NB4 (cell line): ENCODE data around the gene C21orf58.
A peak's percentile ranks its signal among the peaks of the same experiment; 100 is the strongest.

Experiments
- DNase-seq: peaks from one replicate; pipeline ENCODE4 v3.0.0; 2010; ENCODE audit warnings: low read depth
- H3K4me3 ChIP-seq: one replicate; pipeline ENCODE4 v1.5.1; 2011; ENCODE audit warnings: mild to moderate bottlenecking, low read depth, low read length, moderate library complexity
- MYC ChIP-seq: IDR thresholded peaks from 2 replicates; pipeline ENCODE4 v1.6.1; 2011; ENCODE audit warnings: low read depth, low read length
- POLR2A ChIP-seq: IDR thresholded peaks from 2 replicates; pipeline ENCODE4 v1.6.1; 2011; ENCODE audit warnings: mild to moderate bottlenecking; ENCODE audit not compliant: insufficient read length; ENCODE audit errors: extremely low read depth
- TF ChIP-seq, protein P1 (sequence below): IDR thresholded peaks from one replicate; pipeline ENCODE4 v1.5.1; 2012; ENCODE audit warnings: low read depth, low read length
- TF ChIP-seq, protein P2 (sequence below): IDR thresholded peaks from 2 replicates; pipeline ENCODE4 v1.6.1; 2011; ENCODE audit warnings: low read depth, low read length

Gene C21orf58

DNA sequence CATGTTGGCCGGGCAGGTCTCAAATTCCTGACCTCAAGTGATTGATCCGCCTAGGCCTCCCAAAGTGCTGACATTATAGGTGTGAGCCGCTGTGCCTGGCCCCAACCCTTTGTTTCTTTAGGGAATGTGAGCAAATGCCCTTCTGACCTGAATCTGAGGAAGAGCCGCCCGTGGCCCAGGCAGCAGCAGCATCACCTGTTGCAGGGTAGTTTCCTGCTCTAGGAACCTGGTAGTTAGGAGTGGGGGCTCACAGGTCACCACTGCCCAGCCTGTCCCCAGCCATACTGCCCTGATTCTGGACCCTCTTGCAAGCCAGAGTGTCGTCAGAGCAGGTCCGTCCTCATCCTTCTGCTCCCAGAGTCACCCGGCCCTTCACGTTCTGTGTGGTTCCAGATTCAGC is 24.5 kb downstream of the C21orf58 start:
- DNase-seq = no peak
- H3K4me3 ChIP-seq = no peak overlapping the region
- TF ChIP-seq, protein P1, sequence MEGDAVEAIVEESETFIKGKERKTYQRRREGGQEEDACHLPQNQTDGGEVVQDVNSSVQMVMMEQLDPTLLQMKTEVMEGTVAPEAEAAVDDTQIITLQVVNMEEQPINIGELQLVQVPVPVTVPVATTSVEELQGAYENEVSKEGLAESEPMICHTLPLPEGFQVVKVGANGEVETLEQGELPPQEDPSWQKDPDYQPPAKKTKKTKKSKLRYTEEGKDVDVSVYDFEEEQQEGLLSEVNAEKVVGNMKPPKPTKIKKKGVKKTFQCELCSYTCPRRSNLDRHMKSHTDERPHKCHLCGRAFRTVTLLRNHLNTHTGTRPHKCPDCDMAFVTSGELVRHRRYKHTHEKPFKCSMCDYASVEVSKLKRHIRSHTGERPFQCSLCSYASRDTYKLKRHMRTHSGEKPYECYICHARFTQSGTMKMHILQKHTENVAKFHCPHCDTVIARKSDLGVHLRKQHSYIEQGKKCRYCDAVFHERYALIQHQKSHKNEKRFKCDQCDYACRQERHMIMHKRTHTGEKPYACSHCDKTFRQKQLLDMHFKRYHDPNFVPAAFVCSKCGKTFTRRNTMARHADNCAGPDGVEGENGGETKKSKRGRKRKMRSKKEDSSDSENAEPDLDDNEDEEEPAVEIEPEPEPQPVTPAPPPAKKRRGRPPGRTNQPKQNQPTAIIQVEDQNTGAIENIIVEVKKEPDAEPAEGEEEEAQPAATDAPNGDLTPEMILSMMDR = no peak
- TF ChIP-seq, protein P2, sequence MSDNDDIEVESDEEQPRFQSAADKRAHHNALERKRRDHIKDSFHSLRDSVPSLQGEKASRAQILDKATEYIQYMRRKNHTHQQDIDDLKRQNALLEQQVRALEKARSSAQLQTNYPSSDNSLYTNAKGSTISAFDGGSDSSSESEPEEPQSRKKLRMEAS = no peak
- no peak for TF ChIP-seq POLR2A
- no peak for TF ChIP-seq MYC

DNA sequence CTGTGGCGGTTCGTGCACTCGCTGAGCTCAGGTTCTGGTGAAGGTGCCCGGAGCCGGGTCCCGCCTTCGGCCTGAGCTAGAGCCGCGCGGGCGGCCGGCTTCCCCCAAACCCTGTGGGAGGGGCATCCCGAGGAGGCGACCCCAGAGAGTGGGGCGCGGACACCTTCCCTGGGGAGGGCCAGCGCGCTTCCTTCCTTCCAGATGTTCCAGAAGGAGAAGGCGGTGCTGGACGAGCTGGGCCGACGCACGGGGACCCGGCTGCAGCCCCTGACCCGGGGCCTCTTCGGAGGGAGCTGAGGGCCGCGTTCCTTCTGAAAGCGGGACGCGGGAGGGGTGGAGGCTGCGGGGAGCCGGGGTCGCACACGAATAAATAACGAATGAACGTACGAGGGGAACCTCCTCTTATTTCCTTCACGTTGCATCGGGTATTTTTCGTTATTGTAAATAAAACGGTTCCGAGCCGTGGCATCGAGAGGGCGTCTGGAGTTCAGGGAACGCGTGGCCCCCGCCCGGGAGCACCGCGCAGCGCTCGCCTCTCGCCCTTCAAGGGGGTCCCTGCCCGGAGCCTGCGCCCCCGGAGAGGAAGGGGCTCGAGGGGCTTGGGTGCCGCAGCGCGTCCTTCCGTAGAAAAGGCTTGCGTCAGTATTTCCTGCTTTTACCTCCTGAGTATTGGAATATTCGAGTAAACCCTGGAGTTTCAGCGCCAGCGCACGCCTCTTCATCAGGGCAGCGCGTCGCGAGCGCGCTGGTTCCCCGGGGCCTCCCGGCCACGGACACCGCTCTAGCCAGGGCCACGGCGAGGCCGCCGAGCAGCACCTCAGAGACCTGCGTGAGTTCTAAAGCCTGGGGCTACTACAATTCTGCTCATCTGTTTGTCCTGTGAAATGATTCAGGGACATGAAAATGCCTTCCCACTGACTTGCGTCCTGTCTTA is 26.1 kb downstream of the C21orf58 start:
- DNase-seq = no peak
- TF ChIP-seq, protein P1 = no peak
- TF ChIP-seq MYC = no peak
- TF ChIP-seq, protein P2 = no peak
- TF ChIP-seq POLR2A = no peak
- H3K4me3 ChIP-seq = no peak overlapping the region

DNA sequence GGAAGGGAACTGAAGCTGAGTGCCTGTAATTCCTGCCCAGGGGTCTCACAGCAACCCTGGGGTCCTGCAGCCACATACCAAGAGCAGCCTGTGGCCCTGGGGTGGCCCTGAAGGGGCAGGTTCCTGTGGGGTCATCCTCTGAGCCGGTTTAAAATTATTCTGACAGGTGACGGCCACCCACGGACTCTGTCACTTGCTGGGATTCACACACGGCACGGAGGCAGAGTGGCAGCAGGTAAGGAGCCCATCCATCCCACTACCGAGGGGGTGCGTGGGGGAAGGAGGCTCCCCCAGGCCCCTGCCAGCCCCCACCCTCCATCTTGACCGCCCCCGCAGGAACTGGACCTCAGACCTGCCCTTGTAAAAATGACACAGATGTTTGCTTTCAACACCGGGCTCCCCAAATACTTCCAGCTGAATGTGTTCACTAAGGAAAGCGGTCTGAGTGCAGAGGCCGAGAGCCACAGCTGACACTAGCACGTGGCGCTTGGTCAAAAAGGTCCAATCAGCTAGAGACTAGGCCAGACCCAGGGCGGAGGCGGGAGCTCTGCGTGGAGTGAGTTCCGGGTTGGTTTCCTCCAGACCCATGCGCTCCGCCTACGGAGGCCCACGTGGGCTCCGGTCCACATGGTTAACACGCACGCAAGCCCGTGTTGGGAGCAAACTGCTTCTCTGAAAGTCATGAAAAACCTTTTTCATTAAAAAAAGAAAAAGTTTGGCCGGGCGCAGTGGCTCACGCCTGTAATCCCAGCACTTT is 27.5 kb downstream of the C21orf58 start:
- TF ChIP-seq MYC (peak; percentile 97), POLR2A (no peak)
- TF ChIP-seq, protein P1 = no peak
- TF ChIP-seq, protein P2 = peak; percentile 99
- H3K4me3 ChIP-seq = peak overlapping the region; percentile 33
- peak; percentile 94 for DNase-seq

DNA sequence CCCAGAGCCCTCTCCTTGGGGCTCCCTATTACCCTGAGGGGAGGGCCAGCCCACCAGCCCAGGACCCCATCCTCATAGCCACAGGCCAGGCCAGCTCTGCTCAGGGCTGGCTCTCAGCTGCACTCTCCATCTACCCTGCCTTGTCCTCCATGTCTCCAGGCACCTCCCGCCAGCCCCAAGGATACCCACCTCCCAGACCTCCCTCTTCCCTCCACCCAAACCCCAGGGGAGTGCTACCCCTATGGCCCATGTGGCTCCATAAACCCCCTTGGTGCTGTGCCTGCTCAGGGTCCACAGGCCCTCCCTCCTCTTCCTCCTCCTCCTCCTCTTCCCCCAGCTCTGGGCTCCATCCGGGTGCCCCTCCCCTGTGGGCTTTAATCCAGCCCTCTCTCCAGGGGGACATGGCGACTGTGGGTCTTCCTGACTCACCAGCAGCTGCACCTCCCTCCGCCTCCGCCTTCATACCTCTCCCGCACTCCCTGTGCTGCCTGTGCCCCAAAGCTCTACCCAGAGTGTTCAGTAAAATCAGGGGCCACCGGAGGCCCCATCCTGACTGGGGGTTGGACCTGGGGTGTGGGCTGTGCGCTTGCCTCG is 28.4 kb downstream of the C21orf58 start:
- DNase-seq = peak; percentile 90
- peak overlapping the region; percentile 57 for H3K4me3 ChIP-seq
- TF ChIP-seq POLR2A (no peak), MYC (peak; percentile 19; the same call in 1 of the 2 replicates)

DNA sequence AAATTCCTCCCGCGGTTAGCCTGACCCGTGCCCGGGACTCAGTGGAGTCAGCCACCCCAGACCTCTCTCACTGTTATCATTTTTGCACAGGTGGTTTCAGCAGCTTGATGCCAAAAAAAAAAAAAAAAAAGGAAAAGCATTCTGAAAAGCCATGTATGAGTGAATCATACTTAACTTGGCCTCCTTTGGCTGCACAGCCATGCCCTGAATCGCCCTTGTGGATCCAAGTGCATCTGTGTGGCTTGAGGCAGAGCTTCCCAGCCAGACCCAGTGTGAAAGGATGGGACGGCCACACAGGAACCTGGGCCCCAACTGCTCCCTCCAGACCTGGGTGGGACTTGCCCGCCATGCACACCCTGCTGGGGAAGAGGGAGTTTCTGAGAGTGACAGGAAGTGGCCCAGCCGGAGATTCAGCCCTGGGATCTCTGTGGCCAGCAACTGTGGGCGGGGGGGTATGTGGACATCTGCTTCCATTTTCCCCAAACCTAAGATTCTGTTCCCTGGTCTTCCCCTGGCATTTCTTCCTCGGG is 29.0 kb downstream of the C21orf58 start:
- H3K4me3 ChIP-seq = peak overlapping the region; percentile 57
- TF ChIP-seq, protein P1 = no peak
- peak; percentile 32 for TF ChIP-seq POLR2A
- TF ChIP-seq, protein P2 = peak; percentile 62; the same call in 1 of the 2 replicates
- peak; percentile 58 for TF ChIP-seq MYC
- peak; percentile 91 for DNase-seq
